K562 (cell line): ENCODE data around the gene PCSK6.

Source experiments
- DPF2 ChIP-seq: fragments of 450-650 bp; IDR thresholded peaks from 2 replicates; pipeline ENCODE4 v1.6.1; 2016
- NFYB ChIP-seq: IDR thresholded peaks from 2 replicates; pipeline ENCODE4 v1.6.1; 2011; ENCODE audit warnings: mild to moderate bottlenecking, moderate library complexity; ENCODE audit not compliant: insufficient read length; ENCODE audit errors: extremely low read depth
- POLR2AphosphoS5 ChIP-seq: IDR thresholded peaks from 2 replicates; pipeline ENCODE4 v1.6.1; 2011; ENCODE audit warnings: mild to moderate bottlenecking, low read depth, low read length, moderate library complexity; ENCODE audit not compliant: control insufficient read depth, insufficient read depth
- RCOR1 ChIP-seq, 2 experiments: IDR thresholded peaks; 2 replicates each; pipeline ENCODE4 v1.6.1; 2012; ENCODE audit warnings: low read depth in 2 of 2, low read length in 2 of 2, borderline replicate concordance in 1 of 2, improper control_type of control experiment in 1 of 2
- SRF ChIP-seq, 2 experiments: fragments of 250-450, 450-650 bp in 1 of 2; sonication (Bioruptor Pico) in 1 of 2; sonication (generic) in 1 of 2; formaldehyde crosslinking; IDR thresholded peaks; 2 replicates each; pipeline versions ENCODE4 v1.5.0 to v1.5.1; 2020 to 2022; ENCODE audit warnings: mild to moderate bottlenecking in 1 of 2, missing genetic modification reagents in 1 of 2

GRCh38 chr15:101327147-101327740 is 162.3 kb downstream of the PCSK6 start:
- TF ChIP-seq POLR2AphosphoS5 (no peak), SRF (CRISPR knock-in tag; IDR thresholded peaks at IDR 0.05) (no peak), NFYB (no peak), RCOR1 (IDR thresholded peaks at IDR 0.05; ENCODE audit: borderline replicate concordance in 1 of 2, low read depth in 2 of 2, low read length in 2 of 2) (no peak), DPF2 (no peak)
